ENCODE measurements around the gene PRR33. TPM values are rescaled to one million over a fixed set of nuclear protein-coding genes. Genes with fewer than 3 reads are reported as not detected.

PRR33 gene
- polyA plus RNA-seq, 1 experiment = not detected

DNA sequence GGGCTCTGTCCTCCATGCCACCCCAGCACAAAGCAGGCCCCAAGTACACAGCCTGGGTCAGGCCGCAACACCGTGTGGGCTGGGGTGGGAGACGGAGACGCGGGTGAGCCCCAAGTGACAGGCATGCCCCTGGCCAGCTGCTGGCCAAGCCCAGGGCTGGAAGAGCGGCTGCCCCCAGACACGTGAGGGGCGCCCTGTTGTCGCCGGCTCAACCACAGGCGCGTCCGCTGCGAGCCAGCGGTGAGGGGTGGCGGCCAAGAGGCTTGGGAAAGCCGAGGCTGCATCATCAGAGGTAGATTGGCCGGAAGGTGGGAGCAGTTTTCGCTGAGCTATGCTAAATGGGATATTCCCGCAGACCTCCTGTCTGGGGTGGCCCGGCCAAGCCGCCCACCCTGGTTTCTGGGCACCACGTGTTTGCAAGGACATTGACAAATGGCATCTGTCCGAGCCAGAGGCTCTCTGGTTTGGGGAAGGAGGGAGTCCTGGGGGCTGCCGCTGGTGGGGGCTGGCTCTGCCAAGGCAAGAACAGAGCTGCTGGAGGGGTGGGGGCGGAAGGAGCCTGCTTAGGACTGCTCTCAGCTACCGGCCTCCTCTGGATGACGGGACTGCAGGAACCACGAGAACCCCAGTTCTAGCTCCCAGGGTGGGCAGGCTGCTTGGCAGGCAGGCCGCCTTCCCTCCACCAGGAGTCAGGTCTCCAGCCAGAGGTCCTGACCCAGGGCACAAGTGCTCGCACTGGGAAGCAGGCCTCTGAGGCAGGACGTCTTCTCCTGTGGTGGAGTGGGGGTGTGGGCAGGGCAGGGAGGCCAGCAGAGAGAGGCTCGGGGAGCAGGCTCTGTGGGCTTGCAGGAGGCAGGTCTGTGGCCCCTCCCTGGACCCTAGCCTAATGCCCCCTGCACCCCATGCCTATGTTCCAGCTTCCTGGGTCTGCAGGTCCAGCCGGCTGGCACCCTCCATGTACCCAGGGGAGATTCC, 552 bp downstream of the PRR33 start:
- POLR2A ChIA-PET = no interaction called here

DNA sequence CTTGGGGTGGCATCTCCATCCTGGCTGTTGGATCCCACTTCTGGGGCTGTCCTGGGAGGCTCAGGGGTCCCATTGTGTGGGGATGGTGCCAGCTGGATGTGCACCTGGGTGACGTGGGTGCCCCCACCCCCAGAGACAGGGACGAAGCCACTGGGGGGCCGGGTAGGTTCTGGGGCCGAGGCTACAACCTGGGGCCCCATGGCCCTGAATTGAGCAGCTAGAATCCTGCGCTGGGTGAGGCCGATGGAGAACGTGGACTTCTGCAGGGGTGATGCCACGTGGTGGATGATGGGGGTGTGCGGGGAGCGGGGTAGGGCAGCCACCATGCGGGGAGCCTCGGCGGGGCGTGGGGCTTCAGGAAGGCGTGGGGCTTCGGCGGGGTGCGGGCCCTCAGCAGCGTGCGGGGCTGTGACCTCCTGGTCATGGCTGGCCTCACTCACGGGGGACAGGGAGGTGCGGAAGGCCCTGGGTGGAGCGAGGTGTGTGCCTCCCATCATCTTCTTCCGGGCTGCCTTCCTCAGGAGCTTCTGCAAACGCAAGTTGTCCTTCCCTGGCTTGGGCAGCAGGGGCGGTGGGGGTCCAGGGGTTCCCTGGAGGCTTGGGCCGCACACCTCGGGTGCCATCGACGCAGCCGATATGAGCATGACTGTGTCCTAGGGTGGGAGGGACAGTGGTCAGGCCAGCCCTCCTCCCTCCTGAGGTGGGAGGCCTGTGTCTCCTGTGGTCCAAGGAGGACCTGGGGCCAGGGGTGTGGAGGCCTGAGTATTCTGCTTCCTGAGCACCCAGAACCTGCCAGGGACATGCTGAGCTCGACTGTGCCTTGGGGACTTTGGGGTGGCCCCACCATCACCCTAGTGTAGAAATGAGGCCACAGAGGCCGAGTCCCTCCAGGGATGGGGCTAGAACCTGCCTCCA, 1.5 kb downstream of the PRR33 start:
- no peak for DNase-seq (ENCODE audit: low read depth)
- CTCF ChIA-PET = interaction anchor here (1.5 to 1.7 kb wide), 2 partner anchors 27 to 196 kb away, joined by 3 to 8 read pairs; no protein-coding TSS in a partner anchor
- Histone ChIP-seq H3K36me3 (ENCODE audit: control insufficient read depth, insufficient read depth, low read length) (no peaks in the 10 kb centered on the region), H3K27me3 (ENCODE audit: control insufficient read depth, insufficient read depth, low read length) (no peaks in the 10 kb centered on the region), H3K4me3 (ENCODE audit: low read depth, low read length) (no peak overlapping the region)
- TF ChIP-seq, protein P1, sequence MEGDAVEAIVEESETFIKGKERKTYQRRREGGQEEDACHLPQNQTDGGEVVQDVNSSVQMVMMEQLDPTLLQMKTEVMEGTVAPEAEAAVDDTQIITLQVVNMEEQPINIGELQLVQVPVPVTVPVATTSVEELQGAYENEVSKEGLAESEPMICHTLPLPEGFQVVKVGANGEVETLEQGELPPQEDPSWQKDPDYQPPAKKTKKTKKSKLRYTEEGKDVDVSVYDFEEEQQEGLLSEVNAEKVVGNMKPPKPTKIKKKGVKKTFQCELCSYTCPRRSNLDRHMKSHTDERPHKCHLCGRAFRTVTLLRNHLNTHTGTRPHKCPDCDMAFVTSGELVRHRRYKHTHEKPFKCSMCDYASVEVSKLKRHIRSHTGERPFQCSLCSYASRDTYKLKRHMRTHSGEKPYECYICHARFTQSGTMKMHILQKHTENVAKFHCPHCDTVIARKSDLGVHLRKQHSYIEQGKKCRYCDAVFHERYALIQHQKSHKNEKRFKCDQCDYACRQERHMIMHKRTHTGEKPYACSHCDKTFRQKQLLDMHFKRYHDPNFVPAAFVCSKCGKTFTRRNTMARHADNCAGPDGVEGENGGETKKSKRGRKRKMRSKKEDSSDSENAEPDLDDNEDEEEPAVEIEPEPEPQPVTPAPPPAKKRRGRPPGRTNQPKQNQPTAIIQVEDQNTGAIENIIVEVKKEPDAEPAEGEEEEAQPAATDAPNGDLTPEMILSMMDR (IDR thresholded peaks at IDR 0.05; ENCODE audit: insufficient read depth, low read depth, low read length) = no peak
- POLR2A ChIA-PET = no interaction called here

More for the DNA sequence above, 552 bp downstream of the PRR33 start:
- no peak for DNase-seq (ENCODE audit: low read depth)
- CTCF ChIA-PET = interaction anchor here (0.8 to 1.3 kb wide), 3 partner anchors 9 to 212 kb away, joined by 3 to 5 read pairs (median 3); no protein-coding TSS in a partner anchor
- Histone ChIP-seq H3K4me3 (ENCODE audit: low read depth, low read length) (no peak overlapping the region), H3K27me3 (ENCODE audit: control insufficient read depth, insufficient read depth, low read length) (no peaks in the 10 kb centered on the region), H3K36me3 (ENCODE audit: control insufficient read depth, insufficient read depth, low read length) (no peaks in the 10 kb centered on the region)
- TF ChIP-seq, protein P1 (IDR thresholded peaks at IDR 0.05; ENCODE audit: insufficient read depth, low read depth, low read length) = no peak

DNA sequence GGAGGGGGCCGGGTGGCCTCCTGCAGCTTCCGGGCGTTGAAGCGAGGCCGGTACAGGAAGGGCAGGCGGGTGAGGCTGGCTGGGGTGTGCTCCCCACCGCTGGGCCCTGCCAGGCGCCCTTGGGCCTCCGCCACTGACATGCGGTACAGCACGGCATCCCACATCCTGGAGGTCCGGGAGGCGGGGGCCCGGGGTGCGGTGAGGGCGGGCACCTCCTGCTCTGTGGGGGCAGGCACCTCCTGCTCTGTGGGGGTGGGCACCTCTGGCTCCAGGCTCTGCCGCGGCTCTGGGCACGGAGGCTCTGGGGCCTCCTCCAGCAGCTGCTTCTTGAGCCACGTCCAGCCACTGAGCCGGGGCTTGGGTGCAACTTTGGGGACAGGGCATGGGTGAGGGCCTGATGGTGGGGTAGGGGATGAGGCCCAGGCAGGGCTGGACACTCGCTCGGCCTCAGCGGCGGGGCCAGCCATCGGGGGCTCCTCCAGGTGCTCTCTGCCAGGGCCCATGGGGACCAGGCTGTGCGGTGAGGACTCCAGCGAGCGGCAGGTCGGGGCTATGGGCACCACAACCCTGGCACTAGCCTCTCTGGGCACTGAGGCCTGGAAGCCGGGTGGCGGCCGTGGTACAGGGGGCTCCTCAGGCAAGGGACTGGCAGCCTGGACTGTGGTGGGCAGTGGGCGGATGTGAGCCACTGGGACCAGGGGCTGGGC, 2.3 kb downstream of the PRR33 start:
- Histone ChIP-seq H3K27me3 (ENCODE audit: control insufficient read depth, insufficient read depth, low read length) (no peaks in the 10 kb centered on the region; the same call in 1 of the 2 replicates), H3K4me3 (ENCODE audit: low read depth, low read length) (no peak overlapping the region), H3K36me3 (ENCODE audit: control insufficient read depth, insufficient read depth, low read length) (no peaks in the 10 kb centered on the region)
- CTCF ChIA-PET = interaction anchor here (1.5 to 2.1 kb wide), 4 partner anchors 28 to 262 kb away, joined by 3 to 8 read pairs (median 7); no protein-coding TSS in a partner anchor
- POLR2A ChIA-PET = no interaction called here
- TF ChIP-seq, protein P1 (IDR thresholded peaks at IDR 0.05; ENCODE audit: insufficient read depth, low read depth, low read length) = no peak
- no peak for DNase-seq (ENCODE audit: low read depth)

DNA sequence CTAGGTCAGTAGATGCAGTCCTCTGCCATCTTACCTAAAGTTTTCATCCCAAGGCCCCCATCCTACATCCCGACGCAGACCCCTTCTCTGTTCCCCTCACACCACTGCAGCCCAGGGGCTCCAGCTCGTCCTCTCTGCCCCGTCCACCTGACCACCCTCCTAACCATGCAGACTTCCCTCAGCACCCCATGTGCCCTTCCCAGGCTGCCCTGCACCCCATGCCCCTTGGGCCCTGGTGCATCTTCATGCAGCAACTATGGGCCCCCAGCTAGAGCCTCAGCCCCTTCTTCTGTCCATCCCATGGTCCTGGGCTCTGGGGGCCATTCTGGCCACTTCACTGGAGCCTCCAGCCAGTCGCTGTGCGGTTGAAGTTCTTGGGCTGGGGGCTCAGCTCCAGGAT, 2.9 kb downstream of the PRR33 start:
- Histone ChIP-seq H3K36me3 (ENCODE audit: control insufficient read depth, insufficient read depth, low read length) (no peaks in the 10 kb centered on the region), H3K27me3 (ENCODE audit: control insufficient read depth, insufficient read depth, low read length) (no peaks in the 10 kb centered on the region; the same call in 1 of the 2 replicates), H3K4me3 (ENCODE audit: low read depth, low read length) (no peak overlapping the region)
- ChIA-PET POLR2A (no interaction called here), CTCF (interaction anchor here (1.5 to 2.1 kb wide), 4 partner anchors 28 to 263 kb away, joined by 3 to 8 read pairs (median 7); no protein-coding TSS in a partner anchor)
- no peak for DNase-seq (ENCODE audit: low read depth)
- TF ChIP-seq, protein P1 (IDR thresholded peaks at IDR 0.05; ENCODE audit: insufficient read depth, low read depth, low read length) = no peak
